ENCODE results near the gene ROPN1L.
"Not testable (repeated sequence)": the region's sequence is repeated elsewhere in the genome, so short reads cannot be mapped to it uniquely, and the experiment has no call there.

ROPN1L gene

DNA sequence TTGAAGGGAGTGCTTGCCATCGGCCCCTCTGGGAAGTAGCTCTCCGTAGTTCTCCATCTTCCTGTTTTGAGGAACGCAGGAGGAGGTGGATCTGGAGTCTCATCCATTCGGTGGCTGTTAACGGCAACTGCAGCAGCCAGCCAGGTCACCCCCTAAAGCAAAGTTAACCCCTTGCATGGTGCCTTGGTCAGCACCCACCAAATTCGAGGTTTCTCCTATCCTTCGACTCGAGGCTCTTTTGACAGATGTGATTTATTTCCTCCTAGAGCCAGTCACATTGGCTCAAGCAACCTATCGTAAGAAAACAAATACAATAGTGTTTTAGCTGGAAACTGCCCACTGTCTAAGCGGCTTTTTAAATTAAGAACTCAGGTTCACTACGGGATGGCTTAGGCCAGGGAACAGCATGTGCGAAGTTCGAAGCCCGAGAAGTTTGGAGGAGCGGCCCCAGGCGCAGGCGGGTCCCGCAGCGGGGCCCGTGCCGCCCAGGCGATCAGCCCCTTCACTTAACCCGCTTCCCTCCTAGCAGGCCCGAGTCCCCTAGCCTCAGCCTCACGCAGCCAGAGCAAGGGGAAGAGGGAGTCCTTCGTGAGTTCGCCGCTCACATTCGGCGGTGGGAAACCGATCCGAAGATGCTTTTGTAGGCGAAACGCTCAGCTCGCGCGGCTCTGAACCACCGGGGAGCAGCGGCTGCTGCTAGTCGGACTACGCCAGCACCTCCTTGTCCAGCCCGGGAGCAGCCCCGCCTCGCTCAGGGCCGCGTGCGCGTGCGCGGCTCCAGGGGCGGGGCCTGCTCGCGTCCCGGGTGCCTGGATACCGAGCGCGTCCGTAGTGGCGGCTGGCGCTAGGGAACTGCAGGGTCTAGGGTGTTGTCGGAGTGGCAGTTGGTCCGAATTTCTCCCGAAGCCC, at the start of gene ROPN1L:
Gene ROPN1L, plus strand, starts transcription at position 797 of the 909 bp plus-strand sequence. CDS start 289 bp downstream, outside the sequence.
- DNase-seq (ENCODE audit: low spot score) = peak; percentile 81

DNA sequence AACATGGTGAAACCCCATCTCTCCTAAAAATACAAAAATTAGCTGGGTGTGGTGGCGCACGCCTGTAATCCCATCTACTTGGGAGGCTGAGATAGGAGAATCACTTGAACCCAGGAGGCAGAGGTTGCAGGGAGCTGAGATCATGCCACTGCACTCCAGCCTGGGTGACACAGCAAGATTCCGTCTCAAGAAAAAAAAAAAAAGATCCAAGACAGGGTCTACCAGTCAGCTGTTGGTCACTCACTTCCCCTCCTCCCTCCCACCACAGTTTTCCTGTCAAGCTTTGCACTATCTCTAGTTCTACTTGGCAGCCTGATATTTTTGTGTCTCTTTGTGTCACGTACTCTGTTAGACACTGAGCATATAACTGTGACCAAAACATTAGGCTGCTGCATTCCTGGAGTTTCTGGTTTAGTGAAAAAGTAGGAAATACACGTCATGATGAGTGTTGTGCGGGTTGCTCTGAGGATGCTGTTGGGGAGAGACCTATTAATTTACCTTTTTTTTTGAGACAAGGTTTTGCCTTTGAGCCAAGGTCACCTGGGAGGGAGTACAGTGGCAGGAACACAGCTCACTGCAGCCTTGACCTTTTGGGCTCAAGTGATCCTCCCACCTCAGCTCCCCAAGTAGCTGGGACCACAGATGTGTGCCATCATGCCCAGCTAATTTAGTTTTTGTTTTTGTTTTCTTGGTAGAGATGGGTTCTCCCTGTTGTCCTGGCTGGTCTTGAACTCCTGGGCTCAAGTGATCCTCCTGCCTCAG, 48.9 kb upstream of the ROPN1L start:
- DNase-seq (ENCODE audit: low spot score) = not testable (repeated sequence)

DNA sequence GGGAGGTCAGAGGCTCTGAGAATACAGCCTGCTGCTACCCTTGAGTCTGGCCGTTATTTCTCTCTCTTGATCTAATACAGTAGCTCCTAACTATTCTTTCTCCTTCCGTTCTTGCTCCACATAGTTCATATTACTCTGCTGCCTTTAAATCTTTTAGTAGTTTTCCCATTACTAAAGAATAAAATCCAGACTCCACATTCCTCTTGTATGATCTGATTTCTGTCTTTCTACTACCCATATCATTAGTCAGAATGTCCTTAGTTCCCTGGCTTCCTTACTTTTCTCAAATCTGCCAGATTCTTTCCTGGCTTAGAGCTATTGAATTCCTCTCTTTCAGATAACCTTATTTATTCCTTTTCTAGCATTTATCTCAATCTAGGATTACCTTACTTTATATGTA, 48.2 kb upstream of the ROPN1L start:
- no peak for DNase-seq (ENCODE audit: low spot score)

DNA sequence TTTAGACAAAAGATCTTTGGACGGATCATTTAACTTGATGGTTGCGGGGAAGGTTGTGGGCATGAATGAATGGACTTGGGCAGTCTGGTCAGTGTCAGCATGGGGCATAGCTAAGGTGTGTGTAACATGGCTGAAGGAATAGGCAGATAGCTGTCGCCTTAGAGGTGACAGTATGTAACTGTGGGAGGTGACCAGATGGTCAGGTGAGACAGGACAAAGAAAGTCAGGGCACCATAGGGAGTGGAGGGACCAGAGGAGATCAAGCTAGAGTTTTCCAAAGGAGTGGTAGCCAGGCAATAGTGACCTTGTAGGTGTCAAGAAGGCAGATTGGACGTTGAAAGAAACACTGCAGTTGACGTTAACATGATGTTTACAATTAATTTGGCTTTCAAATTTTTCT, 45.1 kb upstream of the ROPN1L start:
- DNase-seq (ENCODE audit: low spot score) = no peak

DNA sequence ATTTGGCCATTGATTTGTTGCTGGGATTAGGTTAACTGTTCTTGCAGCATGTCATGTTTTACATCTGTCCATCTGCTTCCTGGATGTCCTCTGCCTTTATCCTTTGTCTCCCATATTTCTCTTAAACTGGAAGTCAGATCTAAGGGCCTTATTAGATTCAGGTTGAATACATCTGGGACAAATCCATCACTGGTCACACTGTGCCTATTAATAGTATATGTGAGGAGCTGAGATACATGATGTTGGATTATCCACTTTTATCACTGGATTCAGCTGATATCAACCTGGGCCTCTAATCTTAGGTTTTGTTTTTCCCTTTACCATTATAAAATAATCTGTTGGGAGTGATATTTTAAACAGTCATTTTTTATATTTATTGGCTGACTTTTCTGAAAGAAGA, 41.8 kb upstream of the ROPN1L start:
- DNase-seq (ENCODE audit: low spot score) = no peak

DNA sequence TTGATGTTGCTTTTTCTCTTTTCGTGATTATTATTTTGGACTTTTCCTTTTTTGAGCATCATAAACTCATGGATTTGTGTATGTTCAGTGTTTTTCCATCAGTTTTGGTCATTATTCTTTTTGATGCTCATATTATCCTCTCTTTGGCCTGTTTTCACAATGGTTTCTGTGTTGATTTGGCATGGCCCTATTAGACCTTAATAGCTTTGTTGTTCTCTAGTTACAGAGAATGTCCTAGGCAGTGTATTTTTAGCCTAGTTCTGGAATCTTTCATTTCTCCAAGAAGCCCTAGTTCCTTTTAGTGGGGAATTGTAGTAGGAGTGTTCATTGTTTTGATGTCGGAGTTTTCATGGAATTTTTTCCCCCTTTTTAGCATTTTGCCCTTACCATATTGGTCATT, 41.3 kb upstream of the ROPN1L start:
- no peak for DNase-seq (ENCODE audit: low spot score)

DNA sequence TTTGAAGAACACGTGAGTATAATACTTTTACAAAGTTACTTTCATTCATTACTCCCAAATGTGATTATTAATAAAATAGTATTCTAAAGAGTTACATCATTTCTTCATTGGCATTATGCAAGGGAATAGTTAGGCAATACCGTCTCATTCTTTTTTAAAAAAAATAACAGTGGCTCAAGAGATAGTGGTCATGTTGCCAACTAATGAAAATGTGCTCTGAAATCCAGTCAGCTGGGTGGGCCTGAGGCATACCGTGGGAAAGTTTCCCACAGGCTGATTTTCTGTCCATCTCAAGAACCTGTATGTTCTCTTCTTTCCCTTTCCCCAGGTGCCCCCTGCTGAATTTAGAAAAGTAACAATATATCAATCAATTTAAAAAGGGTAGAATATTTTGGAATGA, 40.8 kb upstream of the ROPN1L start:
- no peak for DNase-seq (ENCODE audit: low spot score)

DNA sequence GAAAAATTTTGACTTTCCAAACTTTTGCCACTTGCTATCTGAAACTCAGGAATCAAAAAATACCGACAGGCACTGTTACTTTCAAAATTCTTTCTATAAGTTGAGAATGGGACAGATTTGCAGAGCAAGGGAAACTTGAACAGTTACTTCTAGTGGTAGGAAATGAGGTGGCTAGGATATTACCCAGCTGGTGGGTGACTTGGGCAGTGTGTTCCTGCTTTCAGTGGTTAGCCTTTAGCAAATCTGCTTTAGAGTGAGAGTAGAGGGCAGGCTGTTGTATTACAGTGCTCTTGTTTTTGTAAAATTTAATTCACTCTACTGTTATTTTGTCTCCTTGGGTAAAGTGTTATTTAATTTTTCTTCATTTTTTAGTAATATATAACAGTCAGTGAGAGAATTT, 40.2 kb upstream of the ROPN1L start:
- DNase-seq (ENCODE audit: low spot score) = no peak

DNA sequence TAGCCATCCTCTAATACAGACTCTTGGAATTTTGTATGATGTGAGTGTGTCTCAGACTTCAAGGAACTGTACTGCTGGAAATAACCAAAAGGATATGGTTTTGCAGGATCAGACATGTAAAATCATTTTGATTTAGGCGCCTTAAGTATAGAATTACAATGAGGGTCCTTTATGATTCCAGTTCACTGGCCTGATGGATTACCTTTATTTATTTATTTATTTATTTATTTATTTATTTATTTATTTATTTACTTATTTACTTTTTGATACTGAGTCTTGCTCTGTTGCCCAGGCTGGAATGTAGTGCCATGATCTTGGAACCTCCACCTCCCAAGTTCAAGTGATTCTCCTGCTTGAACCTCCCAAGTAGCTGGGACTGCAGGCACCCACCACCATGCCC, 37.9 kb upstream of the ROPN1L start:
- DNase-seq (ENCODE audit: low spot score) = no peak

DNA sequence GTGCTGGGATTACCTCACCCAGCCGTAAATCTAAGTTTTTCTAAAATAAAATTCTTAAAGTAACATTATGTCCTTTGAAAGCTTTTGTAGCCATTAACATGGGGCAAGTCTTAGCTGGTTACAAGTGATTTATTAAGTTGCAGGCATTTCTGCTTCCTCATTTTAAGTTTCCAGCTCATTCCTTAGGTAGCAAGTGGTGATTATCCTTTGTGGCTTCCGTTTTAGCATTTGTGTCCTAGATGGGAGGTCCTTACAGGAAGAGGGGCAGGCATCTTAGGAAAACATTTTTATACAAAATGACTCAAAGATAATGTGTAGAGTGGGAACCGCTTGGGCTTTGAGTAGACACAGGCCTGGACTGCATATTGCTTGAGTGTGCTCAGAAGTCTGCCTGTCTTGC, 35.0 kb upstream of the ROPN1L start:
- DNase-seq (ENCODE audit: low spot score) = no peak

DNA sequence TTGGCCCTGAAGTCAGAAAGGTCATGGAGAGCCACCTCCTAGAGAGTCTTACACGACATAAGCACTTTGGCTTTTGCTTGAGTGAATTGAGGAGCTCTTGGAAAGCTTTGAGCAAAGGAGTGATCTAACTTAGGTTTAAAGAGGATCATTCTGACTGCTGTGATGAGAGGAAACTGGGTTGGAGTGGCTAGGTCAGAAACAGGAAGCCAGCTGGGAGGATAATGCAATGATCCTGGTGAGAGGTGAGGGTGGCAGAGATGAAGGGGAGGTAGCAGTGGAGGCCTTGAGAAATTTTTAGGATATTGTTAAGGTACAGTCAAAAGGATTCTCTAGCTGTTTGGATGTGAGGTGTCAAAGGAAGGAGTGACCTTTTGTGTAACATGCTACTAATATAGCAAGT, 32.2 kb upstream of the ROPN1L start:
- DNase-seq (ENCODE audit: low spot score) = no peak

DNA sequence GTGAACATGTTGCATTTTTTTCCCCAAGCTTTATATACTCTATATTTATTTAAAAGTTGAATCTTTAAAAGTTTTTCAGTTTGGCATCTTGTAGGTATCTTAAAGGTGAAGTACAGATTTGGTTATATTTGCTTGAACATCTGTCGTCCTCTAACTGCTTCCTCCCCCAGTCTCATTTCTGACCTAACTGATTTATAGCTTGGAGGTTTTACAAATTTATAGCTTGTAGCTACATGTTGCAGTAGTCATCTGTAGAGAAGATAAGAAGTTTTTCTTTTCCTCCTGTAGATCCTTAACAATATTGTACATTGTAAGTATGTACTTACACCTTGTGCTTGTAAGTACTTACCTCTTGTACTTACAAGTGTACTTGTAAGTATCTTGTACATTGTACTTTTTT, 31.0 kb upstream of the ROPN1L start:
- DNase-seq (ENCODE audit: low spot score) = no peak

DNA sequence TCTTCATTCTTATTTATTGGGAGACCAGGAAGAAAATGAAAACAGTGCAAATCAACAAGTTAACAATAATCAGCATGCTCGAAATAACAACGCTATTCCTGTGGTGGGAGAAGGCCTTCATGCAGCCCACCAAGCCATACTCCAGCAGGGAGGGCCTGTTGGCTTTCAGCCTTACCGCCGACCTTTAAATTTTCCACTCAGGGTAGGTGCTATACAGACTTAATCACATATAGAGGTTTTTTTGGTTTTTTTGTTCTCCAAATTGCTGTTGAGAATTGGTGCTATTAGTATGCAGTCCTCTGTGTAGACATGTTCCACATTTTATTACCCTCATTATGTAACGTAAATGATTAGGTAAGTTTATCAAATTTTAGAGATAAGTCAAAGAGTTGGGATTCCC, 30.3 kb upstream of the ROPN1L start:
- DNase-seq (ENCODE audit: low spot score) = no peak

DNA sequence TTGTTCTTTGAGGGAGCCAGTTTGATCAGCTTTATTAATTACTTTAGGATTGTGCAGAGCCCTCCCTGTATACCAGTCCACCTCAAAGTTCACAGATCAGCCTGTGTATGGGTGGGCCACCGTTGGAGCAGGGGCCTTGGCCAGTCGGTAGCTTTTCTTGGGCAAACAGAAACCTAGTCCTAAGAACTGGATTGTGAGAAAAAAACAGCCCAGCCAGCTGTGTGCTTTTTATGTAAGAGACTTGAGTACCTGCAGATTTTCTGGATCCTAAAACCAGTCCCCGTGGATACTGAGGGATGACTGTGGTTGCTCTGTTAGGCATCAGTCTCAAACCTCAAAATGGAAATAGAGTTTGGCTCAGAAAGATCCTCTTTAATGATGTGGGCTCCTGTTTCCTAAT, 24.8 kb upstream of the ROPN1L start:
- DNase-seq (ENCODE audit: low spot score) = no peak

DNA sequence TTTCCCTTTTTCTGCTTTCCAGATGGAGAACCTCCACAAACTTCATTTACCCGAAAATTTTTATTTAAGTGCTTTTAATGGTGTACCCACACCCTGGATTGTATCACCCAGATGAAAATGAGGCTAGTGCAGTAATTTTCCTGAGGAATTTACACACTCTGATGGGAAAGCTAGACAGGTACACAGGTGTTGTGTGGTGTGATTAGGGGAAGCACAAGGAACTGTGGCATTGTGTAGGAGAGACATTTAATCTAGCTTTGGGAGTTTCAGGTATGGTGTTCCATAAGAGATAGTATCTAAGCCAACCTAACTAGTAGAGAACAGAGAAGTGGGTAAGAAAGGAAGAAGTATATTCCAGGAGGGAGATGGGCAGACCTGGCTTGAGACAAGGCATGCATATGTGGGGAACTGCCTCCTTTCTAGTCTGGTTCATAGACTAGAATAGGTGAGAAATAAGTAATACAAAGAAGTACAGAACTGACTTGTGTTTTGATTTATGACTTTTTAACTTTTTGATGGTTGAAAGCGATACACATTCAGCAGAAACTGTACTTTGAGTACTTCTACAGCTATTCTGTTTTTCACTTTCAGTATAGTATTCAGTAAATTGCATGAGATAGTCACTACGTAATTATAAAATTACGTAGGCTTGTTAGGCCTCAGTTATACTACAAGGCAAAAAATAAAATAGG, 22.9 kb upstream of the ROPN1L start:
- peak; percentile 28 for DNase-seq (ENCODE audit: low spot score)

DNA sequence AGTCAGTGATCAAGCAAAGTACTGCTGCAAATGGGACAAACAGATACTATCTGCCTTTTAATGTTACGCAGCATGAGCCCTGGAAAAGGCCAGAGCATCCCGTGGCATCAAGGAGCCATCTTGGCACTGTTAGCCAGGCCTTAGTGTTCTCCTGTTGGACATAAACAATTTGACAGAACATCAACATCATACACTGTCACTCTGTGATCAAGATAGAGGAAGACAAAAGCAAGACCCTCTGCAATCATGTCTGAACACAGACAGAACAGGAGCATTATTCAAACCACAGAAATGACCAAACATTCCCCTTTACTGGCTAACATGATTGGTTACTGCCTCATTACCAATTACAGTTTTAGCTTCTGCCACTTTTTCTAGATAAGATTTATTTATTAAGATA, 21.2 kb upstream of the ROPN1L start:
- no peak for DNase-seq (ENCODE audit: low spot score)

DNA sequence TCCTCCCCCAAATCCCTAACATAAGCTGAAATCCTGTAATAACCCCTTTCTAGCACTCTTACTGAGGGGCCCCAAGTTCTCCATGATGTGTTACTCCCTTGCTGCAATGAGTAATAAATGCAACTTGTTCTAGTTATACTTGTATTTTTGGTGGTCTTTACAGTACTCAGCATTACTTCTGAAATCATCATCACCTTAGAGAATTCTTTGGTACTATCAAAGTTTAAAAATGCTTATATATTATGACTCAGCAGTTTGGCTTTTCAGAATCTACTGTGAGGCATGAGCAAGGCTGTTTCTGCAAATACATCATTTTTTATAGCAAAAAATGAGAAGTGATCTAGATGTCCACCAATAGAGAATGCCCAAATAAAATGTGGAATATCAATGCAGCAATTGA, 20.7 kb upstream of the ROPN1L start:
- DNase-seq (ENCODE audit: low spot score) = no peak

DNA sequence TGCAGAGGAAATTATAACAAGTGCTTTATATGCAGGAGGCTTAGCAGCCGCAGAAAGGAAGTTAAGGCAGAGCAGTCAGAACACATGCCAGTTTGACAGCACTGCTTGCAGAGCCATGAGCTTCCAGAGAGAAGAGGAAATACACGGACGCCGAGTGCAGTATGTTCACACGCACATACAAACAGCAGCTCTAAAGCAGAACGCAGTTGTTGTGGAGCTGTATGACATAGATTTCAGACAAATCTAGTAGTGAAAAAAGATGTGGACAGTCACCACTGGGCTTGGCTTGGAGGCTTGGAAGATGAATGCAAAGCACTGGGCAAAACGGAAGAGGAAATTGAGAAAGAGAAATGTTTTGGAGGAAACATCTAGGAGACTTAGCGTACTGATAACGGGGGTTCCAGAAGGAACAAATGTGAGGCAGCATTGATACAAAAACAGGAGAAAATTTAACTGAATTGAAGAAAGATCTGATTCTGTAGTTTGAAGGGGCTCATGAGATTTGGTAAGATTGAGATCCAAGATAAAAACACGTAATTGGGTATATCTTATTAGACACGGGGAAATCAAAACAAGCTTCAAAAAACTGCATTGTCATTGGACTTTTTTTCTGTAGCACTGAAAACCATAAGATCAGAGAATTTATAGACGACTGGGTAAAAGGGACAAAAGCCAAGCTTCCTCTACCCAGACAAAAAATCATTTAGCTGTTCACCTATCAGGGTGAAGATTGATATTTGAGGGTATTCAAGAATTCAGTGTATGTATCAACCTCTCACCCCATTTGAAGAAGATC, 19.6 kb upstream of the ROPN1L start:
- no peak for DNase-seq (ENCODE audit: low spot score)

DNA sequence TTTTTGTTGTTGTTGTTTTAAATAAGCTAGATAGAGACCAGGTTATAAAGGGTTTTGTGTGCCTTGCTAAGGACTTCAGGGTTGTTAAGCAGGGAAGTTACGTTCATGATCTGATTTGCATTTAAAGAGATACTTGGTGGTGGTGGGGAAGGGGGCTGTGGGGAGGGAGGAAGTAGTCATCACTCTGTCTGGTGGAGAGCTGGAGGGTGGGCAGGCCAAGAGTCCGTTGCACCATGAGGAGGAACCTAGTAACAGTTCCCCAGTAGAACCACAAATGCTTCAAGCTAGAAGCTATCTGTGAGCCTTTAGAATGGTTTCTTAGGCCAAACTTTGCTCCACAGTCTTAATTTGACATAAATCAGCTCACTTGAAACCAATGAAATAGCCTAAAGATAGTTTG, 18.7 kb upstream of the ROPN1L start:
- DNase-seq (ENCODE audit: low spot score) = no peak

DNA sequence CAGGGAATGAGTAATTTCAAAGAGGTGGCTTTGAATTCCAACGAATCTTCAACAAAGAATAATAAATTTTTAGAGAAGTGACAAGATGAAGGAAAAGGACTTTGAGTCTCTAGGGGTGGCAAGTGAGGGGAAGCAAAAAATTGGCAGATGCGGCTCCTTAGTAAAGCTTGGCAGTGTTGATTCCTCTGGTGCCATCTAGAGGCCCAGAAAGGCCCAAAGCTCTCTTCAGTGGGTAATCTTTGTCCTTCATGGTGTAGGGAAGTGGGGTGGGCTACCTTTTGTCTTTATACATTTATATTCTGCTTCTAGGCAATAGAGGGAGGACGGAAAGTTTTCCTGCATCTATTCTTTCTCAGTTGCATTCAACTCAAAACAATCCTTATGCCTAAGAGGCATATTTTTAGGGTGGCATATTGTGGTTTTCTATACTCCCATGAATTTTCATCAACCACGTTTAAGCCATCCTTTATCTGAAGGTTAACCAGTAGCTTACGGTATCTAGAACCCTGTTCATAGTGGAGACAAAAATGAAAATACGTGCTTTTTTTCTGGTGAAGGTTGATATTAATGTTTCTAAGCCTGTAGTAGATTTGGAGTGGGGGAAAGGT, 17.5 kb upstream of the ROPN1L start:
- no peak for DNase-seq (ENCODE audit: low spot score)

DNA sequence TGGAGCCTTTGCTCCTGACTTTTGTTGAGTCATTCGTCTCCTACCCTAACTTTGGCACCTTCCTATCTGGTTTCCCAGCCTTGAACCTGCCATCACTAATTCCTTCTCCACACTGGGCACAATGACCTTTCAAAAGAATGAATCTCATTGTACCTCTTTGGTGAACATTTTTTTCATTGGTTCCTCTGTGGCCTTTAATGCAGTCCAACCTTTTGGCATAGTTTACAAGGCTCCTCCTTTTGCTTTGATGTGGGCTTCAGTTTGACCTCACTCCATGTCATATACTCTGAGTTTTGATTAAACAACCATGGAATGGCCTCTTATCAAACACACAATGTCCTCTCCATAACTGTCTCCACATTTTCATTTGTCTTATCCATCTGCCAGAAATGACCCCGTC, 14.5 kb upstream of the ROPN1L start:
- no peak for DNase-seq (ENCODE audit: low spot score)

DNA sequence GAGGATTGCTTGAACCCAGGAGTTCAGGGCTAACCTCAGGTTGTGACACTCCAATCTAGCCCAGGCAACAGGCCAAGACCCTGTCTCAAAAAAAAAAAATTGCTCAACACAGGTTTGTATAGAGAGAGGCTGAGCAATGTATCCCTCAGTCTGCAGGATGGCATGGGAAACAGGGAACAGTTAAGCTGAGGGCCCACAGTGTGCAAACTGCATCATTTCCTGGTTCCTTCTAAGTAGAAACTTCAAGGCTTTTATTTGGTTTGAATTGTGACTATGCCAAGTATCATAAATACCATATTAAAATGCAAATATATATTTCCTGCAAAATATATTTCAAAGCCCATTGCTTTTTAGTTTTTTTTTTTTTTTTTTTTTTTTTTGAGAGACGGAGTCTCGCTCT, 13.7 kb upstream of the ROPN1L start:
- no peak for DNase-seq (ENCODE audit: low spot score)
